T-cell (primary cell): ENCODE measurements around the gene ZNF844. TPM values are rescaled to one million over a fixed set of nuclear protein-coding genes. Genes with fewer than 3 reads are reported as not detected.

Source experiments
- ATAC-seq, 4 experiments: fragments of 200-7000 bp in 3 of 4; fragments of 150-1000 bp in 1 of 4; cut with Tn5 transposase; replicated peaks in 1 of 4; 1 replicate in 3 of 4; 2 replicates in 1 of 4; pipeline ENCODE4 v1.10.0; 2021; ENCODE audit warnings: moderate library complexity in 3 of 4, mild to moderate bottlenecking in 2 of 4, moderate number of reproducible peaks in 1 of 4
- CTCF ChIA-PET, 2 donors: fragments of 300-600 bp; sonication (Branson Sonifier 250); formaldehyde crosslinking; loops; one replicate each; lab custom pipeline; 2022; ENCODE audit warnings: antibody characterized with exemption in 2 of 2; lab: Charles Lee
- POLR2A ChIA-PET, 2 donors: fragments of 300-600 bp; sonication (Branson Sonifier 250); formaldehyde crosslinking; loops; one replicate each; lab custom pipeline; 2022; ENCODE audit warnings: antibody characterized with exemption in 2 of 2; lab: Charles Lee
- DNase-seq, 35 experiments: peaks; one replicate each; pipeline versions ENCODE4 v3.0.0 to v3.0.0-alpha.2; 2013 to 2023
- H3K27ac ChIP-seq: one replicate; pipeline ENCODE4 v1.5.1; 2013; ENCODE audit warnings: low read length
- H3K27me3 ChIP-seq, 2 experiments: replicated peaks in 1 of 2; 1 replicate in 1 of 2; 2 replicates in 1 of 2; pipeline versions ENCODE4 v1.6.1 to v1.7.0; 2013; ENCODE audit warnings: low read length in 1 of 2, mixed read lengths in 1 of 2; ENCODE audit not compliant: control insufficient read depth in 2 of 2, insufficient read depth in 2 of 2; ENCODE audit errors: extremely low read depth in 1 of 2
- H3K36me3 ChIP-seq, 2 donors: 1 replicate in 1 of 2; 2 replicates in 1 of 2; pipeline versions ENCODE4 v1.6.1 to v1.7.0; 2013; ENCODE audit warnings: low read length in 1 of 2; ENCODE audit not compliant: control insufficient read depth in 2 of 2, insufficient read depth in 1 of 2; ENCODE audit errors: extremely low read depth in 1 of 2
- H3K4me1 ChIP-seq, 2 experiments: 1 replicate in 1 of 2; 2 replicates in 1 of 2; pipeline versions ENCODE4 v1.6.1 to v1.7.0; 2013; ENCODE audit warnings: low read length in 2 of 2, mixed read lengths in 1 of 2; ENCODE audit not compliant: insufficient read depth in 2 of 2, control insufficient read depth in 1 of 2; ENCODE audit errors: extremely low read depth in 1 of 2
- H3K4me3 ChIP-seq, 2 donors: 1 replicate in 1 of 2; 2 replicates in 1 of 2; pipeline versions ENCODE4 v1.5.1 to v1.7.0; 2013; ENCODE audit warnings: mild to moderate bottlenecking in 2 of 2, low read length in 1 of 2, moderate library complexity in 1 of 2; ENCODE audit not compliant: control insufficient read depth in 1 of 2; ENCODE audit errors: extremely low read depth in 1 of 2
- H3K9me3 ChIP-seq: 2 replicates; pipeline ENCODE4 v1.7.0; 2013
- H3K27ac Mint-ChIP-seq, 2 donors: one replicate each; pipeline ENCODE4 v1.8.0; 2020 to 2021; ENCODE audit warnings: mild to moderate bottlenecking in 2 of 2, mixed read lengths in 2 of 2
- H3K27me3 Mint-ChIP-seq, 2 donors: one replicate each; pipeline ENCODE4 v1.8.0; 2021 to 2022; ENCODE audit warnings: mixed read lengths in 2 of 2
- H3K36me3 Mint-ChIP-seq: one replicate; pipeline ENCODE4 v1.8.0; 2021; ENCODE audit warnings: mixed read lengths
- H3K4me1 Mint-ChIP-seq, 3 donors: one replicate each; pipeline ENCODE4 v1.8.0; 2020 to 2022; ENCODE audit warnings: mixed read lengths in 3 of 3, mild to moderate bottlenecking in 1 of 3
- H3K4me3 Mint-ChIP-seq, 3 donors: one replicate each; pipeline ENCODE4 v1.8.0; 2020 to 2022; ENCODE audit warnings: mild to moderate bottlenecking in 3 of 3, mixed read lengths in 3 of 3, moderate library complexity in 3 of 3
- H3K9me3 Mint-ChIP-seq, 3 donors: one replicate each; pipeline ENCODE4 v1.8.0; 2020 to 2022; ENCODE audit warnings: mixed read lengths in 3 of 3
- WGBS: methylation state at CpG from one replicate; pipeline ENCODE4 v1.1.5; 2013; ENCODE audit warnings: missing lambda C conversion rate; ENCODE audit not compliant: insufficient coverage; 5-methylcytosine and 5-hydroxymethylcytosine counted together
- total RNA-seq, 35 experiments: library from RNA in 6 of 35; stranded (reverse) in 6 of 35; fragments of 120-200 nt in 1 of 35; gene quantifications; one replicate each; pipeline versions ENCODE4 v1.2.1 to v1.2.4 and lab custom pipeline; 2013 to 2026

Gene ZNF844
- total RNA-seq, 5 donors from 2014 or later (not counting 1 experiment from before 2014, with no cell fraction given): 9.2 to 20.7 (median 11.5) TPM

DNA sequence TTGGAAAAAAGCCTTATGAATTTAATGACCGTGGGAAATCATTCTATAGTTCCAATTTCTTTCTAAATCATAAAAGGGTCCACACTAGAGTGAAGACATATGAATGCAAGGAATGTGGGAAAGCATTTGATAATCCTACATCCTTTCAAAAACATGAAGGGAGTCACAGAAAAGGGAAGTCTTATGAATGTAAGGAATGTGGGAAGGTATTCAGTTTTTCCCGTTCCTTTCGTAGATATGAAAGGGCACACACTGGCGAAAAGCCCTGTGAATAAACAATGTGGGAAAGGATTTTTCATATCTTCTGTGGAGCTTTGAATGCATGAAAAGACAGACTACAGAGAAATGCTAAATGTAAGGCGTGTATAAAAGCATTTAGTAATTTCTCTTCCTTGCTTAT is 48.6 kb downstream of the ZNF844 start:
- ATAC-seq (no peak), DNase-seq (no peak)
- ChIA-PET POLR2A (no interaction called here), CTCF (no interaction called here)
- Mint-ChIP-seq H3K9me3 (peaks cover 0 to 21% (median 21%) of the 10 kb centered on the region in 3 donors), H3K27ac (no peak overlapping the region), H3K36me3 (peaks cover 10% of the 10 kb centered on the region), H3K4me1 (no peaks in the 10 kb centered on the region), H3K27me3 (no peaks in the 10 kb centered on the region), H3K4me3 (no peak overlapping the region)
- Histone ChIP-seq H3K4me3 (no peak overlapping the region), H3K27ac (no peak overlapping the region), H3K4me1 (no peaks in the 10 kb centered on the region), H3K36me3 (no peaks in the 10 kb centered on the region), H3K27me3 (peaks cover 0 to 3% of the 10 kb centered on the region in 2 experiments), H3K9me3 (peaks cover 4% of the 10 kb centered on the region)
- 96% methylated on average over 3 of the region's 5 CpGs for WGBS

GRCh38 chr19:12117201-12117970 is 52.9 kb downstream of the ZNF844 start:
- Histone ChIP-seq H3K4me3 (no peak overlapping the region), H3K27ac (no peak overlapping the region), H3K27me3 (peaks cover 0 to 3% of the 10 kb centered on the region in 2 experiments), H3K4me1 (no peaks in the 10 kb centered on the region), H3K9me3 (no peaks in the 10 kb centered on the region), H3K36me3 (no peaks in the 10 kb centered on the region)
- ChIA-PET POLR2A (no interaction called here), CTCF (no interaction called here)
- ATAC-seq (no peak), DNase-seq (no peak)
- Mint-ChIP-seq H3K9me3 (peaks cover 0 to 16% (median 13%) of the 10 kb centered on the region in 3 donors), H3K4me3 (no peak overlapping the region), H3K27me3 (no peaks in the 10 kb centered on the region), H3K4me1 (no peaks in the 10 kb centered on the region), H3K27ac (no peak overlapping the region), H3K36me3 (peaks cover 6% of the 10 kb centered on the region)
- WGBS: 93% methylated on average over 13 of the region's 33 CpGs

DNA sequence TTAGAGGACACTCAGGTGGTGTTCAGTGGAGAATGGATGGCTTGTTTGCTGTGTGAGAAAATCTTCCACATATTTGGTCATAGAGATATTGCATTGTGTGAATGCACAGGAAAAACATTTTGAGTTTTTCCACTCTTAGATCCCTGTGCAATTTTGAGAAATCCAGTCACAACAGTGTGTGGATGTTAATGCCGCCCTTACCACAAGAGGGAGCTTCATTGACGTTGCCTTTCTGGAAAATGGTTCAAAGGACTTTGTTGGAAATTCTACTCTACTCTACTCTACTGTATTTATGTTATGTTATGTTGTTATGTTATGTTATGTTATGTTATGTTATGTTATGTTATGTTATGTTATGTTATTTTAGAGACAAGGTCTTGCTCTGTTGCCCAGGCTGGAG is 62.2 kb downstream of the ZNF844 start:
- Histone ChIP-seq H3K4me1 (no peaks in the 10 kb centered on the region), H3K27ac (no peak overlapping the region), H3K36me3 (no peaks in the 10 kb centered on the region), H3K9me3 (no peaks in the 10 kb centered on the region), H3K4me3 (no peak overlapping the region), H3K27me3 (peaks cover 0 to 2% of the 10 kb centered on the region in 2 experiments)
- WGBS: no CpG with 5 or more reads among the region's 2 CpGs
- Mint-ChIP-seq H3K9me3 (peaks cover 0 to 9% (median 8%) of the 10 kb centered on the region in 3 donors), H3K27ac (no peak overlapping the region), H3K4me3 (no peak overlapping the region), H3K27me3 (no peaks in the 10 kb centered on the region), H3K36me3 (peaks cover 10% of the 10 kb centered on the region), H3K4me1 (no peaks in the 10 kb centered on the region)
- CTCF ChIA-PET: no interaction called here
- ATAC-seq (no peak), DNase-seq (peak in 5 of 35 experiments; percentile 2 to 43 (median 4))
- POLR2A ChIA-PET: no interaction called here

Other genes with a start within 250 kb of the ZNF844 start
- gene ZNF439, start 216.0 kb upstream of the ZNF844 start, total RNA-seq: 10 to 100 TPM in 4 of 5 donors, 1 to 10 TPM in 1; 6.6 to 25.3 (median 16.5) TPM
- gene ZNF69, start 176.9 kb upstream of the ZNF844 start, total RNA-seq: 1 to 10 TPM; 2.2 to 9.6 (median 7.9) TPM
- gene ZNF700, start 139.6 kb upstream of the ZNF844 start, total RNA-seq: 10 to 100 TPM; 17.2 to 19.7 (median 18.4) TPM
- 10 to 100 TPM in 2 of 5 donors, 1 to 10 TPM in 2, under 1 TPM in 1; 0.98 to 10.5 (median 8.0) TPM for gene ZNF763, start 99.7 kb upstream of the ZNF844 start, total RNA-seq
- gene ZNF433, start 29.1 kb upstream of the ZNF844 start, total RNA-seq: 1 to 10 TPM in 3 of 5 donors, under 1 TPM in 2; 0.41 to 1.9 (median 1.5) TPM
- gene ZNF878, start 11.8 kb upstream of the ZNF844 start, total RNA-seq: under 1 TPM in 2 of 5 donors, not detected in 3; 0.29 to 0.33 TPM
- 1 to 10 TPM in 4 of 5 donors, not detected in 1; 2.2 to 8.8 (median 6.0) TPM for gene ZNF20, start 75.6 kb downstream of the ZNF844 start, total RNA-seq
- gene ZNF625, start 92.0 kb downstream of the ZNF844 start, total RNA-seq: 1 to 10 TPM; 1.2 to 3.5 (median 2.0) TPM
- gene ZNF136, start 98.4 kb downstream of the ZNF844 start, total RNA-seq: 10 to 100 TPM; 20.2 to 39.3 (median 22.7) TPM
- 10 to 100 TPM; 22.8 to 65.1 (median 58.5) TPM for gene ZNF44, start 230.2 kb downstream of the ZNF844 start, total RNA-seq